Bronchial epithelial cell (primary cell): ENCODE results near the gene MZB1. TPM values are rescaled to one million over a fixed set of nuclear protein-coding genes. Genes with fewer than 3 reads are reported as not detected.

ENCODE experiments used
- DNase-seq: peaks from one replicate; pipeline ENCODE4 v3.0.0-alpha.2; 2010; ENCODE audit warnings: low read depth
- FAIRE-seq: peaks from 2 replicates; lab custom pipeline; 2011; peaks lifted over from hg19 to GRCh38; lab: Jason Lieb, UNC
- H3K27me3 ChIP-seq: 2 replicates; pipeline ENCODE4 v1.5.1; 2011; ENCODE audit warnings: low read length; ENCODE audit not compliant: control insufficient read depth, insufficient read depth
- H3K36me3 ChIP-seq: 2 replicates; pipeline ENCODE4 v1.5.1; 2011; ENCODE audit warnings: low read length; ENCODE audit not compliant: control insufficient read depth, insufficient read depth
- H3K4me3 ChIP-seq: 2 replicates; pipeline ENCODE4 v1.5.1; 2011; ENCODE audit warnings: mild to moderate bottlenecking, low read depth, low read length, control low read depth
- total RNA-seq: library from RNA; depleted of rRNA; stranded (reverse); fragments of >200 nt; gene quantifications from 2 replicates; pipeline ENCODE4 v1.2.1, GENCODE V29; 2014
- TF ChIP-seq, protein P1 (sequence below): IDR thresholded peaks from 2 replicates; pipeline ENCODE4 v1.5.1; 2011; ENCODE audit warnings: mild to moderate bottlenecking, moderate library complexity, low read length, control low read depth, inconsistent platforms; ENCODE audit not compliant: insufficient read depth, severe bottlenecking

MZB1 gene
- total RNA-seq, 1 donor from 2014 or later = not detected

DNA sequence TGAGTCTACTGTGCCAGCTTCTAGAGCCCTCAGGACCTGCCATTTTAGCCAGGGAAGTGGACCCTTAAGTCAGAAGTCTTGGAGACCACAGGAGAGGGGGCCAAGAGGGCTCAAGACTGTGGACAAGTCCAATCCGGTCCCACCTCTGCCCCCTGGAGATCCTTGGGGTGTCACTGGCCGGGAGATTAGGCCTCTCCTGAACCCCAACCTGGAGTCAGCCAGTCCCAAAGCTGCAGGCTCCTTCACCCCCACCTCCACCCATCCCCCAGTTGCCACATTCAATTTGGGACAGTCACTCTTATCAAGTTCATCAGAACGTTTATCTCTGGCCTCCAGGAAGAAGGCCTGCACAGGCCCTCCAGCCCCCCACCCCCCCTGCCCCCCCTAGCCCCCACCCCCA lies 6.9 kb downstream of the MZB1 start:
- no peak for FAIRE-seq
- TF ChIP-seq, protein P1, sequence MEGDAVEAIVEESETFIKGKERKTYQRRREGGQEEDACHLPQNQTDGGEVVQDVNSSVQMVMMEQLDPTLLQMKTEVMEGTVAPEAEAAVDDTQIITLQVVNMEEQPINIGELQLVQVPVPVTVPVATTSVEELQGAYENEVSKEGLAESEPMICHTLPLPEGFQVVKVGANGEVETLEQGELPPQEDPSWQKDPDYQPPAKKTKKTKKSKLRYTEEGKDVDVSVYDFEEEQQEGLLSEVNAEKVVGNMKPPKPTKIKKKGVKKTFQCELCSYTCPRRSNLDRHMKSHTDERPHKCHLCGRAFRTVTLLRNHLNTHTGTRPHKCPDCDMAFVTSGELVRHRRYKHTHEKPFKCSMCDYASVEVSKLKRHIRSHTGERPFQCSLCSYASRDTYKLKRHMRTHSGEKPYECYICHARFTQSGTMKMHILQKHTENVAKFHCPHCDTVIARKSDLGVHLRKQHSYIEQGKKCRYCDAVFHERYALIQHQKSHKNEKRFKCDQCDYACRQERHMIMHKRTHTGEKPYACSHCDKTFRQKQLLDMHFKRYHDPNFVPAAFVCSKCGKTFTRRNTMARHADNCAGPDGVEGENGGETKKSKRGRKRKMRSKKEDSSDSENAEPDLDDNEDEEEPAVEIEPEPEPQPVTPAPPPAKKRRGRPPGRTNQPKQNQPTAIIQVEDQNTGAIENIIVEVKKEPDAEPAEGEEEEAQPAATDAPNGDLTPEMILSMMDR = no peak
- H3K36me3 ChIP-seq = no peaks in the 10 kb centered on the region
- no peak overlapping the region for H3K4me3 ChIP-seq
- H3K27me3 ChIP-seq = no peaks in the 10 kb centered on the region
- DNase-seq = no peak

- no peaks in the 10 kb centered on the region for H3K27me3 ChIP-seq
- H3K36me3 ChIP-seq = no peaks in the 10 kb centered on the region
- FAIRE-seq (no peak), DNase-seq (no peak)
- TF ChIP-seq, protein P1 = no peak
- no peak overlapping the region for H3K4me3 ChIP-seq
Measured at GRCh38 chr5:139381837-139382761, 7.6 kb downstream of the MZB1 start.

DNA sequence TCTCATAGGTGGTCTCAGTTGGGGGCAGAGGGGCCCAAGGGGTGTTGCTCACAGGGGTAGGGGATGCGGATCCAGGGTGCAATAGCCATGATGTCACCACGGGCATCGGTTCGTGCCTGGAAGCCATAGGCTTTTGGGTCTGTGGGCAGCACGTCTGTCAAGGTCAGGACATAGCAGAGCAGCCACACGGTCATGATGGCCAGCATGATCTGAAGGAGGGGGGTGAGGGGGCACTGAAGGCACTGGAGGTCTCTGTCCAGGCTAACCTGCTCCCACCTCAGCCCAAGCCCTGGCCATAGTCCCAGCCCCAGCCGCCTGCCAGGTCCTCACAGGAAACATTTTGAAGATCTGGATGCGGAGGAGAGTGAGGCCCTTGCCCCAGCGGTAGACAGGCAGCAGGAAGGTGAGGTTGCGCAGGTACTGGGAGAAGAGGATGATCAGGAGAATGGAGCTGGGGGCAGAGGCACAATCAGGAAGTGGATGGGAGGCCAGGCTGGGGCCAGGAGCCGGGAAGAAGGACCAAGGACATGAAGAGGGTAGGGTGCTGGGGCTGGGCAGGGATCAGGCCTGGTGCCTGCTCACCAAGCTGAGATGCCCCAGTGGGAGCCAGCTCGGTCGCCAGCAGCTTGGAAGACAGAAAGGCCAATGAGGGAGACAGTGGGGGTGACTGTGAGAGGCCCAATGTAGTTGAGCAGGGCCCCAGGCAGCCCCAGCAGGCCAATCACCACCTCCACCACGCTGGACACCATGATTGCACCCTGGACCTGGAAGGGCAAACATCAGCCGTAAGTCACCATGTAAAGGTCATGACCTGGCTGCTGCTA lies 9.9 kb downstream of the MZB1 start:
- DNase-seq (no peak), FAIRE-seq (no peak)
- no peak overlapping the region for H3K4me3 ChIP-seq

GRCh38 chr5:139378941-139379361 lies 10.8 kb downstream of the MZB1 start:
- TF ChIP-seq, protein P1 = no peak
- FAIRE-seq = peak; percentile 89
- Histone ChIP-seq H3K36me3 (no peaks in the 10 kb centered on the region), H3K27me3 (no peaks in the 10 kb centered on the region), H3K4me3 (no peak overlapping the region)
- no peak for DNase-seq

More for the DNA sequence above, 9.9 kb downstream of the MZB1 start:
- Histone ChIP-seq H3K36me3 (no peaks in the 10 kb centered on the region), H3K27me3 (no peaks in the 10 kb centered on the region)
- TF ChIP-seq, protein P1 = no peak

- TF ChIP-seq, protein P1 = no peak
- Histone ChIP-seq H3K4me3 (no peak overlapping the region), H3K36me3 (no peaks in the 10 kb centered on the region), H3K27me3 (no peaks in the 10 kb centered on the region)
- FAIRE-seq (no peak), DNase-seq (no peak)
Measured at GRCh38 chr5:139378101-139378825, 11.4 kb downstream of the MZB1 start.
